ENCODE results near the gene CDC42BPB. TPM values are rescaled to one million over a fixed set of nuclear protein-coding genes. Genes with fewer than 3 reads are reported as not detected.

The CDC42BPB gene
- total and polyA plus RNA-seq, 2 of the 13 experiments (the other 11 are each of a cell fraction or from before 2014, with no cell fraction given), result 19.7 to 32.3 TPM

- TF ChIP-seq, protein P1, sequence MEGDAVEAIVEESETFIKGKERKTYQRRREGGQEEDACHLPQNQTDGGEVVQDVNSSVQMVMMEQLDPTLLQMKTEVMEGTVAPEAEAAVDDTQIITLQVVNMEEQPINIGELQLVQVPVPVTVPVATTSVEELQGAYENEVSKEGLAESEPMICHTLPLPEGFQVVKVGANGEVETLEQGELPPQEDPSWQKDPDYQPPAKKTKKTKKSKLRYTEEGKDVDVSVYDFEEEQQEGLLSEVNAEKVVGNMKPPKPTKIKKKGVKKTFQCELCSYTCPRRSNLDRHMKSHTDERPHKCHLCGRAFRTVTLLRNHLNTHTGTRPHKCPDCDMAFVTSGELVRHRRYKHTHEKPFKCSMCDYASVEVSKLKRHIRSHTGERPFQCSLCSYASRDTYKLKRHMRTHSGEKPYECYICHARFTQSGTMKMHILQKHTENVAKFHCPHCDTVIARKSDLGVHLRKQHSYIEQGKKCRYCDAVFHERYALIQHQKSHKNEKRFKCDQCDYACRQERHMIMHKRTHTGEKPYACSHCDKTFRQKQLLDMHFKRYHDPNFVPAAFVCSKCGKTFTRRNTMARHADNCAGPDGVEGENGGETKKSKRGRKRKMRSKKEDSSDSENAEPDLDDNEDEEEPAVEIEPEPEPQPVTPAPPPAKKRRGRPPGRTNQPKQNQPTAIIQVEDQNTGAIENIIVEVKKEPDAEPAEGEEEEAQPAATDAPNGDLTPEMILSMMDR (CRISPR knock-in tag; IDR thresholded peaks at IDR 0.05), result no peak
- TF ChIP-seq ZNF674 (CRISPR knock-in tag; IDR thresholded peaks at IDR 0.05; ENCODE audit: low read depth), result no peak
- TF ChIP-seq PAX8 (CRISPR knock-in tag; IDR thresholded peaks at IDR 0.05; ENCODE audit: borderline replicate concordance), result no peak
- TF ChIP-seq ZNF660 (CRISPR knock-in tag; IDR thresholded peaks at IDR 0.05; ENCODE audit: borderline replicate concordance, low read depth), result no peak
- TF ChIP-seq TIGD3 (CRISPR knock-in tag; IDR thresholded peaks at IDR 0.05; ENCODE audit: borderline replicate concordance), result no peak
- no peak for TF ChIP-seq PLSCR1 (CRISPR knock-in tag; IDR thresholded peaks at IDR 0.05; ENCODE audit: borderline replicate concordance)
- Histone ChIP-seq H3K27ac (ENCODE audit: extremely low read length, insufficient read depth, low read length) (no peak overlapping the region), H2AFZ (ENCODE audit: low read length) (no peak overlapping the region), H3K9ac (ENCODE audit: insufficient read depth, low read depth, low read length) (no peak overlapping the region), H3K79me2 (ENCODE audit: insufficient read depth, low read length) (no peaks in the 10 kb centered on the region), H4K20me1 (ENCODE audit: insufficient read depth, low read length) (no peaks in the 10 kb centered on the region), H3K36me3 (replicated peaks in 1 of 2; ENCODE audit: control insufficient read depth in 1 of 2, insufficient read depth in 2 of 2, low read length in 2 of 2) (peaks cover 17 to 63% of the 10 kb centered on the region in 2 experiments; a peak in 4 of 5 replicates), H3K4me1 (ENCODE audit: insufficient read depth, low read length) (no peaks in the 10 kb centered on the region), H3K4me2 (ENCODE audit: low read depth, low read length) (no peak overlapping the region), H3K4me3 (replicated peaks in 1 of 3; ENCODE audit: insufficient read depth in 1 of 3, low read depth in 2 of 3, low read length in 3 of 3) (no peak overlapping the region), H3K9me3 (ENCODE audit: low read length) (no peaks in the 10 kb centered on the region), H3K27me3 (ENCODE audit: control insufficient read depth in 1 of 2, insufficient read depth in 2 of 2, low read length in 2 of 2) (no peaks in the 10 kb centered on the region; a peak in 1 of 5 replicates)
- ChIA-PET POLR2A (no interaction called here), CTCF (ENCODE audit: low intra/inter-chr PET ratio, low total read pairs) (no interaction called here)
- 87% methylated on average over 8 of the region's 8 CpGs for WGBS (ENCODE audit: low lambda C conversion rate)
- DNase-seq (ENCODE audit: low spot score) (no peak), FAIRE-seq (no peak), ATAC-seq (no peak)
- no TSS peak for BruUV-seq (replicated peaks)
- in situ Hi-C loops (cut with HindIII; ENCODE audit: extremely low pct_ligation_motif_present, low pct_unique_long_range_greater_than_20kb), result no loop called here
- intact Hi-C loops (cut with micrococcal nuclease; ENCODE audit: unreplicated experiment), result no loop called here
Observed at GRCh38 chr14:102977475-102977874, 79.9 kb downstream of the CDC42BPB start.
